WTC11 (cell line): ENCODE data around the gene WNT16. TPM values are rescaled to one million over a fixed set of nuclear protein-coding genes. Genes with fewer than 3 reads are reported as not detected.

Experiments used
- ATAC-seq: fragments of 200-7000 bp; cut with Tn5 transposase; 2 replicates; pipeline ENCODE4 v1.10.0; 2021; ENCODE audit warnings: mild to moderate bottlenecking, moderate library complexity
- CTCF ChIA-PET: fragments of 300-600 bp; sonication (Branson Sonifier 250); formaldehyde crosslinking; loops from one replicate; lab custom pipeline; 2021; ENCODE audit warnings: antibody characterized with exemption; lab: Charles Lee
- POLR2A ChIA-PET: fragments of 350-600 bp; sonication (Branson Sonifier 250); formaldehyde crosslinking; loops from one replicate; lab custom pipeline; 2021; ENCODE audit warnings: antibody characterized with exemption; lab: Charles Lee
- DNase-seq: peaks from one replicate; pipeline ENCODE4 v3.0.0; 2021; ENCODE audit warnings: low spot score
- H3K27ac Mint-ChIP-seq: 2 replicates; pipeline ENCODE4 v1.8.0; 2021; ENCODE audit warnings: mixed read lengths
- H3K27me3 Mint-ChIP-seq: 2 replicates; pipeline ENCODE4 v1.8.0; 2021; ENCODE audit warnings: low read depth, mild to moderate bottlenecking, moderate library complexity, mixed read lengths
- H3K36me3 Mint-ChIP-seq: 2 replicates; pipeline ENCODE4 v1.8.0; 2021; ENCODE audit warnings: mixed read lengths
- H3K4me1 Mint-ChIP-seq: 2 replicates; pipeline ENCODE4 v1.8.0; 2022; ENCODE audit warnings: mixed read lengths
- H3K4me3 Mint-ChIP-seq: 2 replicates; pipeline ENCODE4 v1.8.0; 2021; ENCODE audit warnings: mild to moderate bottlenecking, moderate library complexity, mixed read lengths
- H3K9me3 Mint-ChIP-seq: 2 replicates; pipeline ENCODE4 v1.8.0; 2021; ENCODE audit warnings: mixed read lengths
- ATF3 ChIP-seq: sonication (generic); formaldehyde crosslinking; conservative IDR thresholded peaks from 2 replicates; pipeline ENCODE4 v1.8.1; 2022; ENCODE audit warnings: mild to moderate bottlenecking, missing genetic modification reagents
- E2F1 ChIP-seq: sonication (generic); formaldehyde crosslinking; IDR thresholded peaks from 2 replicates; pipeline ENCODE4 v1.8.0; 2022; ENCODE audit warnings: mild to moderate bottlenecking, missing genetic modification reagents
- E2F4 ChIP-seq: sonication (generic); formaldehyde crosslinking; IDR thresholded peaks from 2 replicates; pipeline ENCODE4 v1.8.1; 2022; ENCODE audit warnings: low read depth, mild to moderate bottlenecking, moderate library complexity, missing genetic modification reagents, borderline replicate concordance
- EMX1 ChIP-seq: fragments of 250-450 bp; sonication (Bioruptor Pico); IDR thresholded peaks from 2 replicates; pipeline ENCODE4 v1.8.0; 2021; ENCODE audit warnings: mild to moderate bottlenecking
- ESRRA ChIP-seq: sonication (generic); formaldehyde crosslinking; IDR thresholded peaks from 2 replicates; pipeline ENCODE4 v1.8.1; 2022; ENCODE audit warnings: mild to moderate bottlenecking, missing genetic modification reagents, borderline replicate concordance
- JAZF1 ChIP-seq: fragments of 250-450 bp; sonication (Bioruptor Pico); IDR thresholded peaks from 2 replicates; pipeline ENCODE4 v1.9.0; 2021; ENCODE audit warnings: moderate library complexity, mild to moderate bottlenecking, inconsistent platforms
- MAX ChIP-seq: sonication (generic); formaldehyde crosslinking; IDR thresholded peaks from 2 replicates; pipeline ENCODE4 v1.8.0; 2022; ENCODE audit warnings: mild to moderate bottlenecking, missing genetic modification reagents
- MYBL2 ChIP-seq: sonication (generic); formaldehyde crosslinking; IDR thresholded peaks from 2 replicates; pipeline ENCODE4 v1.8.1; 2023; ENCODE audit warnings: mild to moderate bottlenecking, moderate library complexity, missing genetic modification reagents
- NFATC4 ChIP-seq: fragments of 250-450 bp; sonication (Bioruptor Pico); IDR thresholded peaks from 2 replicates; pipeline ENCODE4 v1.9.0; 2021; ENCODE audit warnings: mild to moderate bottlenecking
- RELA ChIP-seq: sonication (generic); formaldehyde crosslinking; IDR thresholded peaks from 2 replicates; pipeline ENCODE4 v1.8.1; 2022; ENCODE audit warnings: missing genetic modification reagents, mild to moderate bottlenecking, borderline replicate concordance
- SP1 ChIP-seq: sonication (generic); formaldehyde crosslinking; conservative IDR thresholded peaks from 2 replicates; pipeline ENCODE4 v1.8.1; 2022; ENCODE audit warnings: missing genetic modification reagents
- TEAD4 ChIP-seq: sonication (generic); formaldehyde crosslinking; IDR thresholded peaks from 2 replicates; pipeline ENCODE4 v1.8.0; 2022; ENCODE audit warnings: mild to moderate bottlenecking, missing genetic modification reagents
- ZNF317 ChIP-seq: sonication (generic); formaldehyde crosslinking; IDR thresholded peaks from 2 replicates; pipeline ENCODE4 v1.8.1; 2023; ENCODE audit warnings: low read depth, mild to moderate bottlenecking, moderate library complexity, missing genetic modification reagents, borderline replicate concordance
- total RNA-seq: library from RNA; stranded (reverse); gene quantifications from 3 replicates; pipeline ENCODE4 v1.2.3, GENCODE V29; 2021
- TF ChIP-seq, protein P1 (sequence below): fragments of 250-450 bp; sonication (Bioruptor Pico); IDR thresholded peaks from 2 replicates; pipeline ENCODE4 v2.1.2; 2022; ENCODE audit warnings: mild to moderate bottlenecking, moderate library complexity
- TF ChIP-seq, protein P2 (sequence below): sonication (generic); formaldehyde crosslinking; IDR thresholded peaks from 2 replicates; pipeline ENCODE4 v1.8.1; 2023; ENCODE audit warnings: mild to moderate bottlenecking, missing genetic modification reagents
- TF ChIP-seq, protein P3 (sequence below): fragments of 250-450 bp; sonication (Bioruptor Pico); IDR thresholded peaks from 2 replicates; pipeline ENCODE4 v1.9.0; 2021; ENCODE audit warnings: mild to moderate bottlenecking
- TF ChIP-seq, protein P4 (sequence below): sonication (generic); formaldehyde crosslinking; IDR thresholded peaks from 2 replicates; pipeline ENCODE4 v1.8.1; 2022; ENCODE audit warnings: mild to moderate bottlenecking, missing genetic modification reagents, moderate library complexity, borderline replicate concordance

WNT16 gene
- total RNA-seq, 1 experiment from 2014 or later = 0.33 TPM

DNA sequence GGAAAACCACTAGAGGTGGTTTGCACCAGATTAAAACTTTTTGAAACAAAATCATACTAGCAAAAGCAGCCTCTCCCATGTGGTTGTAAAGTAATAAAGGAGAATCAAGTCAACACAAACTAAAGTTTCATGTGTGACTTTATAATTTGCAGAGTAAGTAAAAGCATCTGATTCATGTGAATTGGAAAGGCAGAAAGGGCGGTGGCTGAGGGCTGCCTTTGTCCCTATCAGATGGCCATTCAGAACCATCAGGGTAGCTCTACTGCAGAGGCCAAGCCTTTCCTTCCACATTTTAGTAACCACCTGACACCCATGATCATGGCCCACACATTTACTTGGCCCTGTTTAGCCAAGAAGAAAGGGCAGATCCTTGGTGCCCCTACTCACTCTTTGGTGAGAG, 15.7 kb downstream of the WNT16 start:
- no peaks in the 10 kb centered on the region for H3K9me3 Mint-ChIP-seq
- no peak overlapping the region for H3K4me3 Mint-ChIP-seq
- H3K4me1 Mint-ChIP-seq = no peaks in the 10 kb centered on the region
- ChIA-PET POLR2A (no interaction called here), CTCF (no interaction called here)
- ATAC-seq = peak; percentile 50; the same call in 1 of the 2 replicates
- TF ChIP-seq JAZF1 (no peak), SP1 (CRISPR knock-in tag) (no peak), E2F4 (CRISPR knock-in tag) (no peak), ATF3 (CRISPR knock-in tag) (no peak)
- TF ChIP-seq, protein P1, sequence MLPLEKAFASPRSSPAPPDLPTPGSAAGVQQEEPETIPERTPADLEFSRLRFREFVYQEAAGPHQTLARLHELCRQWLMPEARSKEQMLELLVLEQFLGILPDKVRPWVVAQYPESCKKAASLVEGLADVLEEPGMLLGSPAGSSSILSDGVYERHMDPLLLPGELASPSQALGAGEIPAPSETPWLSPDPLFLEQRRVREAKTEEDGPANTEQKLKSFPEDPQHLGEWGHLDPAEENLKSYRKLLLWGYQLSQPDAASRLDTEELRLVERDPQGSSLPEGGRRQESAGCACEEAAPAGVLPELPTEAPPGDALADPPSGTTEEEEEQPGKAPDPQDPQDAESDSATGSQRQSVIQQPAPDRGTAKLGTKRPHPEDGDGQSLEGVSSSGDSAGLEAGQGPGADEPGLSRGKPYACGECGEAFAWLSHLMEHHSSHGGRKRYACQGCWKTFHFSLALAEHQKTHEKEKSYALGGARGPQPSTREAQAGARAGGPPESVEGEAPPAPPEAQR (CRISPR knock-in tag) = no peak
- peaks cover 11% of the 10 kb centered on the region; the same call in 1 of the 2 replicates for H3K36me3 Mint-ChIP-seq
- no peaks in the 10 kb centered on the region for H3K27me3 Mint-ChIP-seq
- no peak overlapping the region for H3K27ac Mint-ChIP-seq
- no peak for DNase-seq

GRCh38 chr7:121351682-121352081, 22.9 kb downstream of the WNT16 start:
- ATAC-seq (no peak), DNase-seq (no peak)
- Mint-ChIP-seq H3K36me3 (peaks cover 27% of the 10 kb centered on the region), H3K4me1 (no peaks in the 10 kb centered on the region), H3K27ac (no peak overlapping the region), H3K9me3 (no peaks in the 10 kb centered on the region), H3K4me3 (no peak overlapping the region), H3K27me3 (no peaks in the 10 kb centered on the region)
- POLR2A ChIA-PET = no interaction called here
- CTCF ChIA-PET = interaction anchor here (0.7 to 1.4 kb wide), 5 partner anchors 13 to 643 kb away, joined by 3 to 5 read pairs (median 3); partner anchors contain the start of gene FAM3C
- TF ChIP-seq, protein P2, sequence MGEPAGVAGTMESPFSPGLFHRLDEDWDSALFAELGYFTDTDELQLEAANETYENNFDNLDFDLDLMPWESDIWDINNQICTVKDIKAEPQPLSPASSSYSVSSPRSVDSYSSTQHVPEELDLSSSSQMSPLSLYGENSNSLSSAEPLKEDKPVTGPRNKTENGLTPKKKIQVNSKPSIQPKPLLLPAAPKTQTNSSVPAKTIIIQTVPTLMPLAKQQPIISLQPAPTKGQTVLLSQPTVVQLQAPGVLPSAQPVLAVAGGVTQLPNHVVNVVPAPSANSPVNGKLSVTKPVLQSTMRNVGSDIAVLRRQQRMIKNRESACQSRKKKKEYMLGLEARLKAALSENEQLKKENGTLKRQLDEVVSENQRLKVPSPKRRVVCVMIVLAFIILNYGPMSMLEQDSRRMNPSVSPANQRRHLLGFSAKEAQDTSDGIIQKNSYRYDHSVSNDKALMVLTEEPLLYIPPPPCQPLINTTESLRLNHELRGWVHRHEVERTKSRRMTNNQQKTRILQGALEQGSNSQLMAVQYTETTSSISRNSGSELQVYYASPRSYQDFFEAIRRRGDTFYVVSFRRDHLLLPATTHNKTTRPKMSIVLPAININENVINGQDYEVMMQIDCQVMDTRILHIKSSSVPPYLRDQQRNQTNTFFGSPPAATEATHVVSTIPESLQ (CRISPR knock-in tag) = no peak
- TF ChIP-seq, protein P3, sequence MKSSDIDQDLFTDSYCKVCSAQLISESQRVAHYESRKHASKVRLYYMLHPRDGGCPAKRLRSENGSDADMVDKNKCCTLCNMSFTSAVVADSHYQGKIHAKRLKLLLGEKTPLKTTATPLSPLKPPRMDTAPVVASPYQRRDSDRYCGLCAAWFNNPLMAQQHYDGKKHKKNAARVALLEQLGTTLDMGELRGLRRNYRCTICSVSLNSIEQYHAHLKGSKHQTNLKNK (CRISPR knock-in tag) = no peak
- TF ChIP-seq MYBL2 (CRISPR knock-in tag) (no peak), EMX1 (no peak), RELA (CRISPR knock-in tag) (no peak), E2F1 (no peak), ESRRA (CRISPR knock-in tag) (no peak), TEAD4 (no peak), NFATC4 (CRISPR knock-in tag) (no peak), ZNF317 (no peak), MAX (CRISPR knock-in tag) (no peak)
- TF ChIP-seq, protein P4, sequence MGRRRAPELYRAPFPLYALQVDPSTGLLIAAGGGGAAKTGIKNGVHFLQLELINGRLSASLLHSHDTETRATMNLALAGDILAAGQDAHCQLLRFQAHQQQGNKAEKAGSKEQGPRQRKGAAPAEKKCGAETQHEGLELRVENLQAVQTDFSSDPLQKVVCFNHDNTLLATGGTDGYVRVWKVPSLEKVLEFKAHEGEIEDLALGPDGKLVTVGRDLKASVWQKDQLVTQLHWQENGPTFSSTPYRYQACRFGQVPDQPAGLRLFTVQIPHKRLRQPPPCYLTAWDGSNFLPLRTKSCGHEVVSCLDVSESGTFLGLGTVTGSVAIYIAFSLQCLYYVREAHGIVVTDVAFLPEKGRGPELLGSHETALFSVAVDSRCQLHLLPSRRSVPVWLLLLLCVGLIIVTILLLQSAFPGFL = no peak
